HG02759 (cell line): ENCODE measurements around the gene CABLES2.

Experiments used
- ATAC-seq: cut with Tn5 transposase; IDR thresholded peaks from one replicate; pipeline ENCODE4 v1.9.1; 2021; ENCODE audit warnings: mild to moderate bottlenecking, moderate library complexity; ENCODE audit not compliant: unreplicated experiment

Gene CABLES2

GRCh38 chr20:62372042-62372993 lies 34.8 kb downstream of the CABLES2 start:
- ATAC-seq: no peak

DNA sequence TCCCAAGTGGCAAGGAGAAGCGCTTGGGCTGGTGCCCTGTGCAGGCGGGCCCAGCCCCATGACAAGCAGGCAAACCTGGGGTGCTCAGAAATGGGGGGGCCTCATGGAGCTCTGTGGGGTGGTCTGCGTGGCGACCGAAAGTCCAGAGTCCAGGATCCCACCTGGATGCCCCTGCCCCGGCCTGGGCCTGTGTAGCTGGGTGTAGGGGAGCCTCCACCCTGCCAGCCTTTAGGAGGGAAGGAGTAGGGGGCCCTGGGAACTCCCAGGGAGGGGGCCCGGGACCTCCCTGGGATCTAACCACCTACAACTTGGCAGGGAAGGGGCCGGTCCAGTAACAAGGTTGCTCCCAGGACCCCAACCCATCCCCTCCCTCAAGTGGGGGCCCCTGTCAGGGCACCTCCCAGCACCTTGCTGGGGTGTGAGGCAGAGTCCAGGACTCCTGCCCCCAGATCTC lies 35.5 kb downstream of the CABLES2 start:
- no peak for ATAC-seq

GRCh38 chr20:62370807-62371587 lies 36.1 kb downstream of the CABLES2 start:
- no peak for ATAC-seq

DNA sequence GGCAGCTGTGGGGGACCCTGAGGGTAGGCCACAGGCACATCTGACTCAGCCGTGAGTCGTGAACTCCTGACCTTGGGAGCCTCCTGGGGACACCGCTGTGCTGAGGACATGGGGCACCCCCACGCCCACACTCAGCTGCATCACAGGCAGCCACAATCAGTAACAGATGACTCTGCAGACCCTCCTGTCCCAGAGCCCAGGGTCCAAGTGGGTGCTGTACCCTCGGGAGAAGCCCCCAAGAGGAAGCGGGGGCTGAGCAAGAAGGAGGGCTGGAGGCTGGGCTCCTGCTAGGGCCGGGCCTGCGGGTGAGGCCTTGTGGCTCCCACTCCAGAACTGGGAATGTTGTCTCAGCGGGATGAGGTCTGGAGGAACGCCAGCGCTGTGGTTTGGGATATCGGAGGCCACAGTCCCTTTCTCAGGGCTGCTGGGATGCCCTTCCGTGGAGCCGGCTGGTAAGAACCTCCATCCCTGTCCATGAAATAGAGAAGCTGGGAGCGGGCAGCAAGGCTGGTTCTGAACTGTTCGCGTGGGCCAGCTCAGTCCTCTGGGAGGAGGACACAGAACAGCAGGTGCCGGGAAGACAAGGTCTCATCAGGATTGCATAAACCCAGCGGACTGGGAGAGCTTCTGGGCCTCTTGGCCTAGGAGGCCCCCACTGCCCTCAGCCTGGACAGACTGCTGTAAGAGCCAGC lies 36.8 kb downstream of the CABLES2 start:
- ATAC-seq: peak; percentile 33

DNA sequence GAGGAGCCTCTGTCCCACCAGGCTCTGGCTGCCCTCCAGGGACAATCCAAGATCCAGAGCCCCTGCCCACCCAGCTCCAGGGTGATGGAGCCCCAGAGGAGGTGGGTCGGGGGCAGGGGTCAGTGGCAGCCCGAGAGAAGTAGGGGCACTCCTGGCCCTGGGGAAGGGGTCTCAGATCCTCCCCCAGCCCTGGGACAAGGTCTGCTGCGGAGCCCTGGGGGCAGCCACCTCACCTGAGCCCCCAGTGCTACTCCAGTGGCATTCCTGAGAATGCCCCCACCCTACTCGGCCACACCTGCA lies 37.3 kb downstream of the CABLES2 start:
- no peak for ATAC-seq

GRCh38 chr20:62368976-62369814 lies 37.9 kb downstream of the CABLES2 start:
- no peak for ATAC-seq

- ATAC-seq: no peak
Observed at GRCh38 chr20:62368392-62368975, 38.6 kb downstream of the CABLES2 start.

DNA sequence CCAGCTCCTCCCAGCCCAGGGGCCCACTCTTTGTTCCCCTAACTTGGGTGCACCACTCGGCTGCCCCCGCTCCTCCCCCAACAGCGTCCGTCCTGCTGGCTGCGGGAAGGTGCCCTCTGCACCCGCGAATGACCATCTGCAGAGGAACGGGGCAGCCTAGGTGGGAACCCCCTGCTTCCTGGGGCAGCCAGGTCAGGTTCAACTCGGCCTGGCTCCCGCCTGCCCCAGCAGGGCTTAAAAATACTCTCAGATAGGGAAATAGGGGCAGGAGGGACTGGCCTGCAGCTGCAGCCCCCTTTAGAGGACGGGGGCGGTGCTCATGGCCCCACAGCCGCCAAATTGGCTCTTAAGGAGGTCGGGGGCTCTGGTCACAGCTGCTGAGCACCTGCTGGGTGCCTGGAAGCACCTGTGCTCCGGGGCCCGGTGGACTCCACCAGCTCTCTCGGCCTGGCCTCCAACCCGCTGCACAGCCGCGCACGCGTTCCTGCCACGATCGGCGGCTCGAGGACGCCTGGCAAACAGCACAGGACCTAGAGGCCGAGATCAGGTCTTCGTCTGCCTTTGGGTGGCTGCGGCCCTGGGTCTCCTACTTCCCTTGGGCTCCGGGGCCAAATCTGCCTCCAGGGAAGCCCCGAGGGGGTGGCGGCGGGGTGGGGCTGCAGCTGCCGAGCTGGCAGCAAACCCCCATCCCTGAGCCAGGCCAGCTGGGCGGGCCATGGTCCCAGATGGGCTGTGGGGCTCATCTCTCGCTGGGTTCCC lies 39.3 kb downstream of the CABLES2 start:
- no peak for ATAC-seq

- peak; percentile 35 for ATAC-seq
Observed at GRCh38 chr20:62367136-62367632, 39.9 kb downstream of the CABLES2 start, which contains the start of gene LAMA5. LAMA5 (minus strand) TSS chr20:62367312; CDS start chr20:62367245, 67 bp downstream.

DNA sequence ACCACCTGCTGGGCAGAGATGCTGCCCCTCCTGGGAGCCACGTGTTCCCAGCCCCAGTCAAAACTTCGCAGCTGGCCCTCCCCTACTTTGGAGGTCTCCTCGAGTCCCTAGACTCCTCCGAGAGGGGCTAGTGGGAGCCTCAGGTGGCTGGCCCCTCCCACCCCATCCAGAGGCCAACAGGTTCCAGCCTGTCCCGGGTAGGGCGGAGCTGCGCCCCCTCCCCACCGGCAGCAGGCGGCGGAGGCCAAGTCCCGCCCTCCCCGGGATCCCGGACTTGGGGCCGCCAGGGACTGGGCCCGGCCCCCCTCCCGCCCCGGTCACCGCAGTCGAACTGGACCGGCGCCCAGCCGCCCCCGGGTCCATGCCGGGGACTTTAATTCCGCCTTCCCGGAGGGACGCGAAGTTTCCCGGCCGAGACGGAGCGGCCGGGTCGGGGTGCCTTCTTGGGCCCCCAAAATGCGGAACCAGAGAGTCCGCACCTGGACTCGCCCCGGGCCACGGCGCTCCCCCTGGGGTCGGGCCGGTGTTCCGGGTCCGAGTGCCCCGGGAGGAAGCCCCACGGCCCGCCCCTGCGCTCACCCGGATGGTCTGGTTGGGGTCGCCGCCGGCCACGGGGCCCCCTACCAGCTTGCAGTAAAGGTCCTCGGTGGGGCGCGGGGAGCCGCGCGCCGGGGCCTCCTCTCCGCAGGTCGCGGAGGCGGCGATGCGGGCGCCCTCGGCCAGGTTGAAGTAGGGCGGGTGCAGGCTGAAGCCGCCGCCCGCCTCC lies 40.5 kb downstream of the CABLES2 start:
- peak; percentile 24 for ATAC-seq

DNA sequence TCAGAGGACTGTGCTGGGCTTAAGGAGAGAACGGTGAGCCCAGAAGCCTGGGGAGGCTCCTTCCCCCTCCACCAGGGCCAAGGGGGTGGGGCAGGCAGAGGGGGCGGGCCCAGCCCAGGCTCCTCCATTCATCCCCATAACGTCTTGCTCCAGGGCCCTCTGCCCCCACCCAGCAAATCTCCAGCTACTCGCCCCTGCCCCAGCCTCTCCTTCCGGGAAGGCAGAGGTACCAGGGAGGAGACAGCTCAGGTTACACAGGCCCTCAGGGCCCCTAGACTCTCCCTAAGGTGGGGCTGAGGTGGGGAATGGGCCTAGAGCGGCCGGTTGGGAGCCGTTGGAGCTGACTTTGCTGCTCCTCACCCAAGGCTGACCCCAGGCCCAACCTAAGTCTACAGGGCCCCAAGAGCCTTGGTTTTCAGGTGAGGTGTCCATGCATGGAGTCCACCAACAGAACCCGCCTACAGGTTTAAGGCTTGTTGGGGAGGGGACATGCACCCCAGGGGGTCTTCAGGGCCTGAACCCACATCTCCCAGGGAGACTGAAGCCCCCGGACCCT lies 41.2 kb downstream of the CABLES2 start:
- no peak for ATAC-seq

DNA sequence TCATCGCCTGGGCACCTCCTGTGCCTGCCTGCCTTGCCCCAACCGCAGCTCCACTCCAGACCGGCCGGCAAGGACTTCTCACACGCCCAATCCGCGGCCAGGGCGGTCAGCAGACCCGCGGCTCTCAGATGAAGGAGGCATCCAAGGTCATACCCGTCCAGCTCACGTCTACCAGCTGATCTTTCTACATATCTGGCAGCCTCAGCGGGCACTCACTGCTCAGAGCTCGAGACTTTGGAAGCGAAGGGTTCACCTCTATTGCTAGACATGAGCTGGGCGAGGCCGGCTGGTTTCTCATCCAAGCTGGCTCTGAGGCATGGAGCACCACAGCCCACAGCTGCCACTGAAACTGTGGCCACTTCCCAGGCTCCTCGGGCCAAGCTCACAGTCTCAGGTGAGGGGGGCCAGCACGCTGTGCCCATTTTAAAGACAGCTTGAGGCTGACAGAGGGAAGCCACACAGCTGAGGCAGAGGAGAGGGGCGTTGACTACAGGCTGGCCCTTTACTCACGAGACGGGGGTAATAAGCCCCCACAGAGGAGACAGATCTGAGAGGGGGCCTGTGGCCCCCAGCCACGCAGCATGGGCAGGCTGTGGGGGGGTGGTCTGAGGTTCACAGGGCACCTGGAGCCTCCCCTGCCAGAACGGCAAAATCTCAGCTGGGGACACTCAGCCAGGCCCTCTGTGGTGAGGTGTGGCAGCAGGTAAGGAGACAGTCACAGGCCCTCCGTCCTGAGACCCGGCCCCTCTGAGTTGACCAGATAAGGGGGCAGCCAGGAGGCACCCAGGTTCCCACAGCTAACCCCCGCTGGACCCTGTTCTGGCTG lies 42.0 kb downstream of the CABLES2 start:
- no peak for ATAC-seq

- ATAC-seq: no peak
Observed at GRCh38 chr20:62363920-62364851, 42.9 kb downstream of the CABLES2 start.

DNA sequence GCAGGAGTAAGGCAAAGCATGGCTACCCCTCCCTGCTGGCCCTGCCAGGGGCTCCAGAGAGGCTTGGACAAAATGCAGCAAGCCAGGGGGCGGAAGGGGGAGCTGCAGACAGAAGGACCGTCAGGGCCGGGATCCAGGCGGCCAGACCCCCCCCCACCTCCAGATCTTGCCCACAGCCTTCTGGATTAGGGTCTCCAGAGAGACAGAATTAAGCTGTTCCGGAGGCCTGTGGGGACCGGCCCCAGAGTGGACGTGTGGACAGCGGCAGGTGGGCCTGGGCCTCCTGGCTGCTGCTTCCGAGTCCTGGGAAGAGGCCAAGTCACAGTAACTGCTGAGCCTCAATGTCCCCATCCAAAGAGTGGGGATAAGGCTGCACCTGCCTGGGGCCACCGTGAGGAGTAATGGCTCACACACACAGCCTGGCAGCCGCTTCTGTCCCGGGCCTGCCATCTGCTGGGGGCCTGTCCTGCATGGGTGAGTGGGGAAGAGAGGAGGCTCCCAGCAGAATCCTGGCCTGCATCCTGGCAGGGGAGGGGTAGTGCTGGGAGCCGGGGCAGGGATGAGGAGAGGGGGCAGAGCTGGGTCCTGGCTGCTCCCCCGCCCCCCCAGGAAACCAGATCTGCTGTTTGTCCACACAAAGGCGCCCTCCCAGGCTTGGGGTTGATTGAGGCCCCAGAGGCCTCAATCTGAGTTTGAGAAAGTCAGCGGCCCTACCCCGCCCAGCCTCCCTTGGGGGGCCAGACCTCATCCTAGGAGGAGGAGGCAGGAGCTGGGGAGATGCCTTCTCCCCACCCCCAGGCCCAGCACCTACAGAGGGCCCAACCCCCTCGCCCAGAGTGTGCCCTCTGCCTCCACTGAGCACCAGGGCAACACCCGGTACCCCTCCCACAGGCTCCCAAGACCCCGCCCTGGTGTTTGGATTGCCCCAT lies 43.8 kb downstream of the CABLES2 start:
- ATAC-seq: no peak

GRCh38 chr20:62362590-62362940 lies 44.5 kb downstream of the CABLES2 start:
- no peak for ATAC-seq
